Measurements from ENCODE around the gene DAGLA.

The DAGLA gene

GRCh38 chr11:61693922-61694601 lies 13.9 kb downstream of the DAGLA start:
- Histone ChIP-seq H3K4me3 (ENCODE audit: insufficient read length, low read depth) (no peak overlapping the region), H3K36me3 (ENCODE audit: insufficient read depth, insufficient read length, low read length) (no peaks in the 10 kb centered on the region), H3K9me3 (ENCODE audit: insufficient read depth, low read length) (no peaks in the 10 kb centered on the region), H3K9ac (ENCODE audit: insufficient read length, low read depth) (no peak overlapping the region), H3K4me1 (ENCODE audit: insufficient read depth, insufficient read length) (peaks cover 50% of the 10 kb centered on the region), H3K27me3 (ENCODE audit: insufficient read depth, insufficient read length) (no peaks in the 10 kb centered on the region)
- TF ChIP-seq YY1 (IDR thresholded peaks at IDR 0.05; ENCODE audit: insufficient read depth, insufficient read length) (no peak), ZNF274 (IDR thresholded peaks at IDR 0.05; ENCODE audit: low read depth, low read length) (no peak), SUZ12 (IDR thresholded peaks at IDR 0.05; ENCODE audit: extremely low read depth, insufficient read depth, insufficient read length) (no peak)
- DNase-seq (ENCODE audit: low read depth, low spot score): no peak

- peak overlapping the region; percentile 11 for H3K9ac ChIP-seq (ENCODE audit: insufficient read length, low read depth)
- H3K27me3 ChIP-seq (ENCODE audit: insufficient read depth, insufficient read length): no peaks in the 10 kb centered on the region
- no peaks in the 10 kb centered on the region for H3K9me3 ChIP-seq (ENCODE audit: insufficient read depth, low read length)
- no peak for TF ChIP-seq SUZ12 (IDR thresholded peaks at IDR 0.05; ENCODE audit: extremely low read depth, insufficient read depth, insufficient read length)
- peaks cover 49% of the 10 kb centered on the region for H3K4me1 ChIP-seq (ENCODE audit: insufficient read depth, insufficient read length)
- H3K4me3 ChIP-seq (ENCODE audit: insufficient read length, low read depth): no peak overlapping the region
- DNase-seq (ENCODE audit: low read depth, low spot score): no peak
- no peaks in the 10 kb centered on the region for H3K36me3 ChIP-seq (ENCODE audit: insufficient read depth, insufficient read length, low read length)
Observed at GRCh38 chr11:61694602-61694939, 14.4 kb downstream of the DAGLA start.

GRCh38 chr11:61694946-61695706 lies 14.9 kb downstream of the DAGLA start:
- no peaks in the 10 kb centered on the region for H3K27me3 ChIP-seq (ENCODE audit: insufficient read depth, insufficient read length)

GRCh38 chr11:61695917-61696316 lies 15.7 kb downstream of the DAGLA start:
- Histone ChIP-seq H3K36me3 (ENCODE audit: insufficient read depth, insufficient read length, low read length) (no peaks in the 10 kb centered on the region), H3K4me3 (ENCODE audit: insufficient read length, low read depth) (no peak overlapping the region), H3K9ac (ENCODE audit: insufficient read length, low read depth) (peak overlapping the region; percentile 52), H3K9me3 (ENCODE audit: insufficient read depth, low read length) (no peaks in the 10 kb centered on the region), H3K27me3 (ENCODE audit: insufficient read depth, insufficient read length) (no peaks in the 10 kb centered on the region), H3K4me1 (ENCODE audit: insufficient read depth, insufficient read length) (peaks cover 54% of the 10 kb centered on the region)
- DNase-seq (ENCODE audit: low read depth, low spot score): no peak
- TF ChIP-seq YY1 (IDR thresholded peaks at IDR 0.05; ENCODE audit: insufficient read depth, insufficient read length) (no peak), SUZ12 (IDR thresholded peaks at IDR 0.05; ENCODE audit: extremely low read depth, insufficient read depth, insufficient read length) (no peak), ZNF274 (IDR thresholded peaks at IDR 0.05; ENCODE audit: low read depth, low read length) (no peak)

More at GRCh38 chr11:61694946-61695706, 14.9 kb downstream of the DAGLA start:
- Histone ChIP-seq H3K4me1 (ENCODE audit: insufficient read depth, insufficient read length) (peaks cover 52% of the 10 kb centered on the region), H3K36me3 (ENCODE audit: insufficient read depth, insufficient read length, low read length) (no peaks in the 10 kb centered on the region), H3K9ac (ENCODE audit: insufficient read length, low read depth) (peak overlapping the region; percentile 11), H3K9me3 (ENCODE audit: insufficient read depth, low read length) (no peaks in the 10 kb centered on the region), H3K4me3 (ENCODE audit: insufficient read length, low read depth) (no peak overlapping the region)
- DNase-seq (ENCODE audit: low read depth, low spot score): no peak
- TF ChIP-seq SUZ12 (IDR thresholded peaks at IDR 0.05; ENCODE audit: extremely low read depth, insufficient read depth, insufficient read length): no peak
- TF ChIP-seq ZNF274 (IDR thresholded peaks at IDR 0.05; ENCODE audit: low read depth, low read length): no peak
- TF ChIP-seq YY1 (IDR thresholded peaks at IDR 0.05; ENCODE audit: insufficient read depth, insufficient read length): no peak

- TF ChIP-seq YY1 (IDR thresholded peaks at IDR 0.05; ENCODE audit: insufficient read depth, insufficient read length): no peak
- TF ChIP-seq SUZ12 (IDR thresholded peaks at IDR 0.05; ENCODE audit: extremely low read depth, insufficient read depth, insufficient read length): no peak
- TF ChIP-seq ZNF274 (IDR thresholded peaks at IDR 0.05; ENCODE audit: low read depth, low read length): no peak
- Histone ChIP-seq H3K9ac (ENCODE audit: insufficient read length, low read depth) (no peak overlapping the region), H3K27me3 (ENCODE audit: insufficient read depth, insufficient read length) (no peaks in the 10 kb centered on the region), H3K4me3 (ENCODE audit: insufficient read length, low read depth) (no peak overlapping the region), H3K9me3 (ENCODE audit: insufficient read depth, low read length) (no peaks in the 10 kb centered on the region), H3K36me3 (ENCODE audit: insufficient read depth, insufficient read length, low read length) (no peaks in the 10 kb centered on the region), H3K4me1 (ENCODE audit: insufficient read depth, insufficient read length) (peaks cover 53% of the 10 kb centered on the region)
- DNase-seq (ENCODE audit: low read depth, low spot score): no peak
Observed at GRCh38 chr11:61696602-61697001, 16.4 kb downstream of the DAGLA start.

- Histone ChIP-seq H3K4me3 (ENCODE audit: insufficient read length, low read depth) (no peak overlapping the region), H3K27me3 (ENCODE audit: insufficient read depth, insufficient read length) (no peaks in the 10 kb centered on the region), H3K9ac (ENCODE audit: insufficient read length, low read depth) (no peak overlapping the region), H3K9me3 (ENCODE audit: insufficient read depth, low read length) (no peaks in the 10 kb centered on the region), H3K36me3 (ENCODE audit: insufficient read depth, insufficient read length, low read length) (no peaks in the 10 kb centered on the region), H3K4me1 (ENCODE audit: insufficient read depth, insufficient read length) (peaks cover 48% of the 10 kb centered on the region)
- TF ChIP-seq SUZ12 (IDR thresholded peaks at IDR 0.05; ENCODE audit: extremely low read depth, insufficient read depth, insufficient read length) (no peak), YY1 (IDR thresholded peaks at IDR 0.05; ENCODE audit: insufficient read depth, insufficient read length) (peak; percentile 10), ZNF274 (IDR thresholded peaks at IDR 0.05; ENCODE audit: low read depth, low read length) (no peak)
- no peak for DNase-seq (ENCODE audit: low read depth, low spot score)
Observed at GRCh38 chr11:61697078-61697502, 16.9 kb downstream of the DAGLA start.

- Histone ChIP-seq H3K4me1 (ENCODE audit: insufficient read depth, insufficient read length) (peaks cover 50% of the 10 kb centered on the region), H3K27me3 (ENCODE audit: insufficient read depth, insufficient read length) (no peaks in the 10 kb centered on the region), H3K36me3 (ENCODE audit: insufficient read depth, insufficient read length, low read length) (no peaks in the 10 kb centered on the region), H3K9me3 (ENCODE audit: insufficient read depth, low read length) (no peaks in the 10 kb centered on the region), H3K4me3 (ENCODE audit: insufficient read length, low read depth) (no peak overlapping the region), H3K9ac (ENCODE audit: insufficient read length, low read depth) (no peak overlapping the region)
- TF ChIP-seq ZNF274 (IDR thresholded peaks at IDR 0.05; ENCODE audit: low read depth, low read length) (no peak), SUZ12 (IDR thresholded peaks at IDR 0.05; ENCODE audit: extremely low read depth, insufficient read depth, insufficient read length) (no peak), YY1 (IDR thresholded peaks at IDR 0.05; ENCODE audit: insufficient read depth, insufficient read length) (no peak)
- DNase-seq (ENCODE audit: low read depth, low spot score): no peak
Observed at GRCh38 chr11:61697764-61698163, 17.6 kb downstream of the DAGLA start.

All from NT2/D1 (cell line).